WI38 (cell line): ENCODE data around the gene IER5L.

Experiments used
- H3K4me3 ChIP-seq: 2 replicates; pipeline ENCODE4 v1.5.1; 2011; ENCODE audit warnings: low read depth, mild to moderate bottlenecking, control low read depth, low read length
- TF ChIP-seq, protein P1 (sequence below): IDR thresholded peaks from 2 replicates; pipeline ENCODE4 v1.5.1; 2012; ENCODE audit warnings: low read depth, mild to moderate bottlenecking, control low read depth, low read length

The IER5L gene

DNA sequence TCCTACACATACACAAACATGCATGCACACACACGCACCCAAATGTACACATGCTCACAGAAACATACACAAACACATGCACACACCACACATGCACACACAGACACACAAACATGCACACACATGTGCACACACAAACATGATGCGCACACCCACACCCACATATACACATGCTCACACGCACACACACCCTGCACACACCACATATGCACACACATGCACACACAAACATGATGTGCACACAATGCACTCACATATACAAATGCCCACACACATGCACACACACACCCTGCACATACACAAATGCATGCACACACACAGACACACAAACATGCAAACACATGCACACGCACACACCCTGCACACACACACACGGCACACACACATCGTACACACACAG is 7.3 kb upstream of the IER5L start:
- H3K4me3 ChIP-seq = no peak overlapping the region
- TF ChIP-seq, protein P1, sequence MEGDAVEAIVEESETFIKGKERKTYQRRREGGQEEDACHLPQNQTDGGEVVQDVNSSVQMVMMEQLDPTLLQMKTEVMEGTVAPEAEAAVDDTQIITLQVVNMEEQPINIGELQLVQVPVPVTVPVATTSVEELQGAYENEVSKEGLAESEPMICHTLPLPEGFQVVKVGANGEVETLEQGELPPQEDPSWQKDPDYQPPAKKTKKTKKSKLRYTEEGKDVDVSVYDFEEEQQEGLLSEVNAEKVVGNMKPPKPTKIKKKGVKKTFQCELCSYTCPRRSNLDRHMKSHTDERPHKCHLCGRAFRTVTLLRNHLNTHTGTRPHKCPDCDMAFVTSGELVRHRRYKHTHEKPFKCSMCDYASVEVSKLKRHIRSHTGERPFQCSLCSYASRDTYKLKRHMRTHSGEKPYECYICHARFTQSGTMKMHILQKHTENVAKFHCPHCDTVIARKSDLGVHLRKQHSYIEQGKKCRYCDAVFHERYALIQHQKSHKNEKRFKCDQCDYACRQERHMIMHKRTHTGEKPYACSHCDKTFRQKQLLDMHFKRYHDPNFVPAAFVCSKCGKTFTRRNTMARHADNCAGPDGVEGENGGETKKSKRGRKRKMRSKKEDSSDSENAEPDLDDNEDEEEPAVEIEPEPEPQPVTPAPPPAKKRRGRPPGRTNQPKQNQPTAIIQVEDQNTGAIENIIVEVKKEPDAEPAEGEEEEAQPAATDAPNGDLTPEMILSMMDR = no peak

DNA sequence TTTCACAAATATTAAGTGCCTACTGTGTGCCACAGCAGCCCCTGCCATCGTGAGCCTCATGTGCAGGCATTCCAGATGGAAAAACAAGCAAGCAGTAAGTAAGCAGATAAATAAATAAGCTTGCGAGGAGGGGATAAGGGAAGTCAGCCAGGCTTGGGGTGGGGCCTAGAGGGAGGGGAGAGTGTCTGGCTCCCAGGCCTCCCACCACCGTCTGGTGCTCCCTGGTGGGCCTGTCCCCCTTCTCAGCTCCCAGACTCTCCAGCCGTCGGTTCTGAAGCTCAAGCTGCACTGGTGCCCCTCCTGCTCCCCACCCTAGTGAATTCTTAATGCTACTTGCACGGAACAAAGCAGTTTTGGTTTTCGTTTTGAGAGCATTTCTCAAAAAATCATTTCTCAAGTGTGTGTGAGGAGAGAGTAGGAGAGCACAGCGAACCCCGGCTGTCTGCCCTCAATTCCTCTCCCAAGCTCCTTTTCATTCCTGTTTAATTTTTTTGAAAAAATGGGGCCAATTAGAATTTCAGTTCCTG is 6.6 kb upstream of the IER5L start:
- TF ChIP-seq, protein P1 = no peak

DNA sequence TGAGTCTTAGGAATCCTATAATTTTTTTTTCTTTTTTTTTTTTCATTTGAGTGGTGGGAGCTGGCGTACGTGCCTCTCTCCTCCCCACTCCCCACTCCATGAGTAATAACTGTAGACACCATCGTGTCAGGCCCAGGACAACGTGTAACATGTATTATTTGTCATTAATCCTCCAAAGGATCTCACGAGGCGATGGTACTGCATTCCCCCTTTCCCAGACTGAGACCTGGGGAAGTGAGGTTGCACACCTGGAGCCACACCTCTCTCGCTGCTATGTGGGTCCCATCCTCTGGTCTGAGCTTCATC is 6.1 kb upstream of the IER5L start:
- H3K4me3 ChIP-seq = no peak overlapping the region
- TF ChIP-seq, protein P1 = no peak

More for the DNA sequence above, 6.6 kb upstream of the IER5L start:
- no peak overlapping the region for H3K4me3 ChIP-seq

DNA sequence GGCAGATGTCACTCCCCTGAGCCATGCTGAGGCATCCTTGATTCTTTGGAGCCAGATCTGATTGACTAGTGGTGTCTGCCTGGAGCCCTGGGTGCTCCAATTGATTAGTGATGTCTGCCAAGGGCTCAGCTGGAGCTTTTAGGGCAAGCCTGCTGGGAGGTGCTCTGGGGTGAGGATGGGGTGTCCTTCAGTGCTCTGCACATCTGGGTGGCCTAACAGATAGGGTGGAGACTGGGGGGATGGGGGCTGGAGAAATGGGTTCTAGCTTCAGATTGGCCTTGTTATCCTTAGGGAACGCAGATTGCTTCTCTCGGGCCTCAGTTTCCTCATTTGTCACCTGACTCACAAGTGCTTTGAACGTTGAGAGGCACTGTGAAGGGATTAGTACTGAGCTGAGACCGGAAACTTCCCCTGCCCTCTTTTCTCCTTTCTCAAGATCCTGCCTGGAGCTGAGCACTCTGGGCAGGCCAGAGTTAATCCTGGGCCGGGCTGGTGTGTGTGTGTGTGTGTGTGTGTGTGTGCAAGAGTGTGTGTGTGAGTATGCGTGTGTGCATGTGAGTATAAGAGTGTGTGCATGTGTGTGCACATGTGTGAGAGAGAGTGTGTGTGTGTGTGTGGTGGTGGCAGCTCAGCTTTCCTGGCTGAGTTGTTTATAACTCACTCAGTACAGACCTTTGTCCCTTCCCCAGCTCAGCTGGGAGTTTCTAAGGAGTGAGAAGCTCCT is 5.6 kb upstream of the IER5L start:
- no peak overlapping the region for H3K4me3 ChIP-seq
- TF ChIP-seq, protein P1 = no peak

DNA sequence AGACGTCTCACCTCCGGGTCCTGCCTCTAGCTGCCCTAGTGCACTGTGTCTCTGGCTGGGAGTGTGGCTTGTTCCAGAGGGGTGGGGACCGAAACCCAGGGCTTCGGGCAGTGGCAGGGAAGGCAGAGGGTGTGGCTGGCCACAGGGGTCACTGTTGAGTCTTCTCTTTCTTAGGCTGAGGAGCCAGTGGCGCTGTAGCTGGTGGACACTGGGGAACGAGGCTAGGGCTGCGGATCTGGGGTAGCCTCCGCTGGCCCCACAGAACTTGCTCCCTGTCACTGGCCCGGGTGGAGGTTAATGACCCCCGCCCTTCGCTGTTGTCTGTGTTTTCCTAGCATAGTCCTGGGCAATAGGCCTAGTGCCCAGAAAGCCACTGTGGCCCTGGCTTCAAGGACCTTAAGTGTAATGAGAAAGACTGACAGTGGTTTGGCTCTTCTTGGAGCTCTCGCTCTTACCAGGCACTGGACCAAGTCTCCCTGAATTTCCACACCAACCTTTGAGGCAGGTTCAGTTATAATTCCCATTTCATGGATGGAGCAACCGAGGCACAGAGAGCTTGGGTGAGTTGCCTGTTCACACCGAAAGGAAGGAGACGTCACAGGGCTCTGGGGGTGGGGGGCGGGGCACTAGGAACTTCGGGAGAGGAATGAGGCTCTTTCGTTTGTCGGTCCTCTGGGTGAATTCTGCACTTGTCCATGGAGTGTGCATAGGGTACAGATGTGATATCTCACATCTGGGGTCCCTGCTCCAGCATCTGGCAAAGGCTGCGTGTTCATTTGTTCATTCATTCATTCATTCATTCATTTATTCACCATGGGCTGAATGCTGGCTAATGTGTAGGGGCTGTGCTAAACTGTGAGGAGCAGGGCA is 4.8 kb upstream of the IER5L start:
- no peak overlapping the region for H3K4me3 ChIP-seq
- TF ChIP-seq, protein P1 = peak; percentile 37

DNA sequence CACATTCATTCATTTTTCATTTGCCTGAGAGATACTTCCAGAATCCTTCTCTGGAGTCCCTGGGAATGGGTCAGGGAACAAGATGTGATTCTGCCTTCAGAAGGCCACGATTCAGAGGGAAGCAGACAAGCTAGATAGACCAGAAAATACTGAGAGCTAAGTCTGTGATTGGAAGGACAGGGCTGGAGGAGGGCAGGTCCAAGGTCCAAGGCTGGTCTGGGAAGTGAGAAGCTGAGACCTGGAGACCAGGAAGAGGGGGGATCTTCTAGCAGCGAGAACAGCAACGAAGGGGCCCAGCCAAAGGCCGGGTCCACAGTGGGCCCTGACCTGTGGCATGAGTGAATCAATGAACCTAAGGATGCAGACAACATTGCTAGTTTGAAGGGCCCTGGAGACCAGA is 4.1 kb upstream of the IER5L start:
- TF ChIP-seq, protein P1 = no peak
- no peak overlapping the region for H3K4me3 ChIP-seq

DNA sequence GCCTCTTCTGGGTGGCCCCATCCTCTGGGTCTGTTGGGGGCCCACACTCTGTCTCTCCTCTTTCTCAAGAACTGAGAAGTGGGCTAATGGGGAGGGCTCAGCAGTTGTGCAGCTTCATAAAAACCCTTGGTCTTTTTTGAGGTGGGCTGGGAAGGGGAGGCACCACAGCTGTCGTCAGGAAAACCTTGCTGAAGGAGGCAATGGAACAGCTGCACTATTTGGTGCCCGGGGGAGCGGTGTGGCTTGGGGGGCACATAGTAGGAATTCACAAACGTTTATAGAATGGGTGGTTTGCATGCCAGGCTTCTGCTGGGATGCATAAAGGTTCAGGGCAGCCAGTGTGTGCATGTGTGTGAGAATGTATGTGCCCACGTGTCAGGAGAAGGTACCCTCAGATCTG is 3.2 kb upstream of the IER5L start:
- TF ChIP-seq, protein P1 = no peak
- no peak overlapping the region for H3K4me3 ChIP-seq
